OCI-LY3 (cell line): ENCODE data around the gene KRT81.
"Not testable (repeated sequence)": the region's sequence is repeated elsewhere in the genome, so short reads cannot be mapped to it uniquely, and the experiment has no call there.

Experiments used
- H2AFZ ChIP-seq: fragments of 200-600, 300-600 bp; shearing (Covaris generic); 2 replicates; pipeline ENCODE4 v1.6.0; 2014; ENCODE audit warnings: antibody characterized with exemption, low read depth, low read length
- H3K27ac ChIP-seq: fragments of 200-600, 300-600 bp; sonication (generic); 2 replicates; pipeline ENCODE4 v1.5.1; 2014; ENCODE audit warnings: mild to moderate bottlenecking, low read length, moderate library complexity, mixed read lengths
- H3K27me3 ChIP-seq: fragments of 200-600, 300-600 bp; sonication (generic); 2 replicates; pipeline ENCODE4 v1.6.1; 2014; ENCODE audit warnings: low read depth, low read length, mixed read lengths
- H3K36me3 ChIP-seq: fragments of 200-600, 300-600 bp; sonication (generic); replicated peaks from 2 replicates; pipeline ENCODE3; 2014; ENCODE audit warnings: low read depth, low read length, mixed read lengths
- H3K4me1 ChIP-seq: fragments of 300-600, 200-600 bp; sonication (generic); 2 replicates; pipeline ENCODE4 v1.6.1; 2014; ENCODE audit warnings: low read length, mixed read lengths
- H3K4me2 ChIP-seq: fragments of 200-600, 300-600 bp; sonication (generic); 2 replicates; pipeline ENCODE4 v1.6.1; 2014; ENCODE audit warnings: low read length, mixed read lengths
- H3K4me3 ChIP-seq: fragments of 300-600, 200-600 bp; sonication (generic); 2 replicates; pipeline ENCODE4 v1.5.1; 2014; ENCODE audit warnings: antibody characterized with exemption, mild to moderate bottlenecking, low read length, moderate library complexity
- H3K79me2 ChIP-seq: fragments of 300-600, 200-600 bp; shearing (Covaris generic); 2 replicates; pipeline ENCODE4 v1.6.1; 2014; ENCODE audit warnings: mild to moderate bottlenecking, low read length, mixed read lengths
- H3K9ac ChIP-seq: fragments of 300-600, 200-600 bp; shearing (Covaris generic); 2 replicates; pipeline ENCODE4 v1.6.0; 2014; ENCODE audit warnings: mild to moderate bottlenecking, low read length, moderate library complexity
- H3K9me3 ChIP-seq: fragments of 200-600, 300-600 bp; shearing (Covaris generic); 2 replicates; pipeline ENCODE4 v1.6.1; 2014; ENCODE audit warnings: low read length, mixed read lengths; ENCODE audit not compliant: insufficient read depth
- H4K20me1 ChIP-seq: fragments of 200-600, 300-600 bp; sonication (generic); 2 replicates; pipeline ENCODE4 v1.6.1; 2016; ENCODE audit warnings: low read length, mixed read lengths; ENCODE audit not compliant: insufficient read depth
- CTCF ChIP-seq: fragments of 200-600, 300-600 bp; sonication (generic); IDR thresholded peaks from 2 replicates; pipeline ENCODE4 v1.5.1; 2014; ENCODE audit warnings: antibody characterized with exemption, low read length, low read depth
- EZH2phosphoT487 ChIP-seq: fragments of 200-600 bp; shearing (Covaris generic); IDR thresholded peaks from 2 replicates; pipeline ENCODE4 v1.6.1; 2018; ENCODE audit warnings: antibody characterized with exemption, mixed run types, low read depth

KRT81 gene

GRCh38 chr12:52261208-52261484, 30.2 kb downstream of the KRT81 start:
- H3K27me3 ChIP-seq = no peaks in the 10 kb centered on the region
- H3K9ac ChIP-seq = no peak overlapping the region
- H3K27ac ChIP-seq = no peak overlapping the region
- no peaks in the 10 kb centered on the region for H3K9me3 ChIP-seq
- H4K20me1 ChIP-seq = no peaks in the 10 kb centered on the region
- H3K4me2 ChIP-seq = no peak overlapping the region
- H2AFZ ChIP-seq = no peak overlapping the region
- no peak for TF ChIP-seq CTCF
- no peak for TF ChIP-seq EZH2phosphoT487
- H3K4me1 ChIP-seq = no peaks in the 10 kb centered on the region
- no peak overlapping the region for H3K4me3 ChIP-seq
- no peaks in the 10 kb centered on the region for H3K79me2 ChIP-seq
- no peaks in the 10 kb centered on the region for H3K36me3 ChIP-seq

GRCh38 chr12:52260361-52261207, 30.8 kb downstream of the KRT81 start:
- H4K20me1 ChIP-seq = no peaks in the 10 kb centered on the region
- no peak overlapping the region for H3K4me3 ChIP-seq
- H3K4me1 ChIP-seq = no peaks in the 10 kb centered on the region
- H3K4me2 ChIP-seq = no peak overlapping the region
- H3K27me3 ChIP-seq = no peaks in the 10 kb centered on the region
- TF ChIP-seq EZH2phosphoT487 (no peak), CTCF (no peak)
- H3K9ac ChIP-seq = no peak overlapping the region
- no peaks in the 10 kb centered on the region for H3K36me3 ChIP-seq
- no peaks in the 10 kb centered on the region for H3K79me2 ChIP-seq
- no peaks in the 10 kb centered on the region for H3K9me3 ChIP-seq
- no peak overlapping the region for H3K27ac ChIP-seq
- H2AFZ ChIP-seq = no peak overlapping the region

GRCh38 chr12:52259657-52260243, 31.6 kb downstream of the KRT81 start:
- H3K9me3 ChIP-seq = no peaks in the 10 kb centered on the region
- H2AFZ ChIP-seq = no peak overlapping the region
- H3K79me2 ChIP-seq = no peaks in the 10 kb centered on the region
- no peak overlapping the region for H3K27ac ChIP-seq
- no peak overlapping the region for H3K4me3 ChIP-seq
- H3K36me3 ChIP-seq = no peaks in the 10 kb centered on the region
- no peaks in the 10 kb centered on the region for H3K27me3 ChIP-seq
- no peak overlapping the region for H3K4me2 ChIP-seq
- no peak for TF ChIP-seq EZH2phosphoT487
- no peak for TF ChIP-seq CTCF
- no peaks in the 10 kb centered on the region for H4K20me1 ChIP-seq
- no peaks in the 10 kb centered on the region for H3K4me1 ChIP-seq
- H3K9ac ChIP-seq = no peak overlapping the region

GRCh38 chr12:52258335-52258901, 32.9 kb downstream of the KRT81 start:
- Histone ChIP-seq H3K4me2 (no peak overlapping the region), H3K27ac (no peak overlapping the region), H3K27me3 (no peaks in the 10 kb centered on the region), H2AFZ (no peak overlapping the region), H3K9ac (no peak overlapping the region), H3K4me3 (no peak overlapping the region), H3K4me1 (no peaks in the 10 kb centered on the region), H3K79me2 (no peaks in the 10 kb centered on the region), H3K36me3 (no peaks in the 10 kb centered on the region), H4K20me1 (no peaks in the 10 kb centered on the region), H3K9me3 (no peaks in the 10 kb centered on the region)
- TF ChIP-seq CTCF (no peak), EZH2phosphoT487 (no peak)

- H3K9me3 ChIP-seq, H4K20me1 ChIP-seq, H3K36me3 ChIP-seq, H3K27me3 ChIP-seq, H3K79me2 ChIP-seq, H3K4me3 ChIP-seq, H3K4me1 ChIP-seq, H3K4me2 ChIP-seq, H3K27ac ChIP-seq, H3K9ac ChIP-seq, H2AFZ ChIP-seq: not testable (repeated sequence)
These were observed 33.4 kb downstream of the KRT81 start for GRCh38 chr12:52257922-52258321.
